ENCODE data around the gene GPR162. TPM values are rescaled to one million over a fixed set of nuclear protein-coding genes. Genes with fewer than 3 reads are reported as not detected.

GPR162 gene
- total and polyA plus RNA-seq, 2 of the 4 experiments (the other 2 are of a cell fraction), result 2.9 to 6.0 TPM

DNA sequence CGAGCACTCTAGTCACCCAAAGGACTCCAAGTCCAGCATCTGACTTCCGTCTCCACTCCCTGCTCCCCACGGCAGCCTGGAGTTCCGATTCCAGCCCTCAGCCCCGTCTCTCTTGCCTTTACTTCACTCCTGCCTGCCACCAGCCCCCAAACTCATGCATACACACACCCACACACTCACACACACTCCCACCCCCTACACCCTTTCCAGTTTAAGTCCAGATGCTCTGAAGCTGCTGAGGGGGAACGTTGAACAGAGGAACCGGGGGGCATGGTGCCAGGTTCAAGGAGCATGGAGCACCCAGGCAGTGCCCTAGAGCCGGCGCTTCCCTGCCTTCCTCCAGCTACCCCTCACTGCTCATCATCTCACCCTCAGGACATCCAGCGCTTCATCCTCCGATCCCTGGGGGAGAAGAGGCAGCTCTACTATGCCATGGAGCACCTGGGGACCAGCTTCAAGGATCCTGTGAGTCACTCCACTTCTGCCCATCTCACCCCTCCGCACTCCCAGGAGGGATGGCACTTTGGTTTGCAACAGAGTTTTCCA is 9.9 kb downstream of the GPR162 start:
- H2BK20ac ChIP-seq (ENCODE audit: low read depth, low read length), result no peak overlapping the region
- H3K79me1 ChIP-seq (ENCODE audit: low read depth in 1 of 2, low read length in 2 of 2), result peaks cover 17 to 64% of the 10 kb centered on the region in 2 experiments
- ChIA-PET CTCF (no interaction called here), POLR2A (ENCODE audit: unreplicated experiment) (no interaction called here)
- H3K4me3 ChIP-seq (ENCODE audit: insufficient read depth, low read depth, low read length), result no peak overlapping the region
- no peak overlapping the region for H3K56ac ChIP-seq (ENCODE audit: extremely low read depth, insufficient read depth, low read length)
- no peak overlapping the region for H2BK15ac ChIP-seq (ENCODE audit: low read depth, low read length)
- no peak overlapping the region for H2AK5ac ChIP-seq (ENCODE audit: low read depth, low read length)
- no peak overlapping the region for H3K18ac ChIP-seq (ENCODE audit: low read depth, low read length)
- 88% methylated on average over 5 of the region's 12 CpGs; no CpG with 5 or more reads in 1 of the 2 experiments for WGBS, 2 experiments (ENCODE audit: extremely low coverage in 2 of 2, insufficient read length in 1 of 2)
- no peak overlapping the region for H3K9ac ChIP-seq (ENCODE audit: low read depth, low read length)
- H4K91ac ChIP-seq (ENCODE audit: insufficient read depth, low read depth, low read length), result no peak overlapping the region
- no peak overlapping the region for H4K5ac ChIP-seq (ENCODE audit: low read depth, low read length)
- H3K9me1 ChIP-seq (ENCODE audit: insufficient read depth, low read length), result peaks cover 6% of the 10 kb centered on the region; the same call in 1 of the 2 replicates
- no peak overlapping the region for H3K4ac ChIP-seq (ENCODE audit: low read depth, low read length)
- ATAC-seq (ENCODE audit: low read depth) (no peak), DNase-seq (no peak)
- peaks cover 39% of the 10 kb centered on the region for H3K36me3 ChIP-seq (ENCODE audit: control insufficient read depth, insufficient read depth, low read length)
- H2BK5ac ChIP-seq (ENCODE audit: low read depth, low read length, poor library complexity, severe bottlenecking), result no peak overlapping the region
- no peaks in the 10 kb centered on the region for H3K9me3 ChIP-seq (ENCODE audit: control insufficient read depth, insufficient read depth, low read length)
- no peak overlapping the region for H3K27ac ChIP-seq (ENCODE audit: insufficient read depth, low read length)
- TF ChIP-seq POLR2A (IDR thresholded peaks at IDR 0.05; ENCODE audit: low read depth, low read length) (no peak), BHLHE40 (IDR thresholded peaks at IDR 0.05; ENCODE audit: low read depth, low read length) (no peak), NFE2L2 (IDR thresholded peaks at IDR 0.05; ENCODE audit: low read depth, low read length) (no peak), CEBPB (IDR thresholded peaks at IDR 0.05; ENCODE audit: low read depth, low read length) (no peak), SMC3 (IDR thresholded peaks at IDR 0.05; ENCODE audit: low read depth, low read length) (no peak), RFX5 (IDR thresholded peaks at IDR 0.05; ENCODE audit: low read depth, low read length) (no peak), CHD1 (IDR thresholded peaks at IDR 0.05; ENCODE audit: low read depth, low read length) (no peak), RCOR1 (IDR thresholded peaks at IDR 0.05; ENCODE audit: insufficient replicate concordance, low read length) (no peak), MAZ (IDR thresholded peaks at IDR 0.05; ENCODE audit: borderline replicate concordance, low read depth, low read length) (no peak), FOS (IDR thresholded peaks at IDR 0.05; ENCODE audit: low read depth, low read length) (no peak), RAD21 (IDR thresholded peaks at IDR 0.05; ENCODE audit: low read length) (no peak)
- TF ChIP-seq, protein P1, sequence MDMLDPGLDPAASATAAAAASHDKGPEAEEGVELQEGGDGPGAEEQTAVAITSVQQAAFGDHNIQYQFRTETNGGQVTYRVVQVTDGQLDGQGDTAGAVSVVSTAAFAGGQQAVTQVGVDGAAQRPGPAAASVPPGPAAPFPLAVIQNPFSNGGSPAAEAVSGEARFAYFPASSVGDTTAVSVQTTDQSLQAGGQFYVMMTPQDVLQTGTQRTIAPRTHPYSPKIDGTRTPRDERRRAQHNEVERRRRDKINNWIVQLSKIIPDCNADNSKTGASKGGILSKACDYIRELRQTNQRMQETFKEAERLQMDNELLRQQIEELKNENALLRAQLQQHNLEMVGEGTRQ (IDR thresholded peaks at IDR 0.05; ENCODE audit: low read depth, low read length), result no peak
- H3K23ac ChIP-seq (ENCODE audit: low read depth, low read length), result no peak overlapping the region; the same call in 1 of the 2 replicates
- no peak overlapping the region for H2BK120ac ChIP-seq (ENCODE audit: low read depth, low read length)
- no peak overlapping the region for H4K8ac ChIP-seq (ENCODE audit: low read depth in 2 of 2, low read length in 2 of 2)
- H2AK9ac ChIP-seq (replicated peaks; ENCODE audit: low read depth, low read length, poor library complexity), result no peak overlapping the region
- no peaks in the 10 kb centered on the region for H3K27me3 ChIP-seq (ENCODE audit: control insufficient read depth, insufficient read depth, low read length)
- in situ Hi-C loops (cut with MboI; ENCODE audit: low sequenced_read_pairs) (no loop called here), dilution Hi-C loops (cut with HindIII; ENCODE audit: low sequenced_read_pairs, unreplicated experiment) (no loop called here), intact Hi-C loops (cut with micrococcal nuclease) (no loop called here)
- no TSS peak for BruUV-seq (replicated peaks)
- no peak overlapping the region for H3K14ac ChIP-seq (replicated peaks; ENCODE audit: low read depth, low read length)
- H3K4me1 ChIP-seq (ENCODE audit: control insufficient read depth, insufficient read depth, low read length), result peaks cover 10% of the 10 kb centered on the region
- no peak overlapping the region for H2AFZ ChIP-seq (replicated peaks; ENCODE audit: low read length, poor library complexity)
- H4K20me1 ChIP-seq (ENCODE audit: insufficient read depth, low read length), result peaks cover 12% of the 10 kb centered on the region
- H3K4me2 ChIP-seq (ENCODE audit: low read depth, low read length), result no peak overlapping the region

All from IMR-90 (cell line).